ENCODE measurements around the gene LRIG2.

GRCh38 chr1:113042285-113043143 is 30.5 kb upstream of the LRIG2 start:
- TF ChIP-seq CTCF (IDR thresholded peaks at IDR 0.05; ENCODE audit: poor library complexity): peak; percentile 70
- no peak for TF ChIP-seq EZH2phosphoT487 (IDR thresholded peaks at IDR 0.05; ENCODE audit: low read depth, severe bottlenecking, unreplicated experiment)
- TF ChIP-seq EZH2 (IDR thresholded peaks at IDR 0.05; ENCODE audit: borderline replicate concordance): no peak

Data from hepatocyte (in vitro differentiated cells).